Effector CD8-positive, alpha-beta T cell (primary cell): ENCODE measurements around the gene TANK.
"Not testable (repeated sequence)": the region's sequence is repeated elsewhere in the genome, so short reads cannot be mapped to it uniquely, and the experiment has no call there.

Experiments
- DNase-seq: peaks from one replicate; lab custom pipeline; 2025; lab: John Stamatoyannopoulos, UW

Gene TANK

DNA sequence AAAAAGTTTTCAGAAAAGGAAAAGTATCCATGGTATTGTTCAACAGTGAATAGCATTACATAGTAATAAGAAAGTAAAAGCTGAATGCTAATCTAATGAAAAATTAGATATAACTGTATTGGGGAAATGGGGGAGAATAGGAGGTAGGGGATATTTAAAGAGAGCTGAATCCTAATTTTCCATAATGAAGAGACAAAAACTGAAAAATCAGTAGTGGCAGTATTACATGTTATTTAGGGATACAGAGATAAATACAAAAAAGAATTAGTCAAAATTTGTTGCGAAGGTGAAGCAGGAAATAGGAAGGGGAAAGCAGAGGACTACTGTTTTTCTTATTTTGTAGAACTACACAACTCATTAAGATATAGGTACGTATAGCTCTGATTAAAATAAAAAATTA, 9.1 kb downstream of the TANK start:
- no peak for DNase-seq

DNA sequence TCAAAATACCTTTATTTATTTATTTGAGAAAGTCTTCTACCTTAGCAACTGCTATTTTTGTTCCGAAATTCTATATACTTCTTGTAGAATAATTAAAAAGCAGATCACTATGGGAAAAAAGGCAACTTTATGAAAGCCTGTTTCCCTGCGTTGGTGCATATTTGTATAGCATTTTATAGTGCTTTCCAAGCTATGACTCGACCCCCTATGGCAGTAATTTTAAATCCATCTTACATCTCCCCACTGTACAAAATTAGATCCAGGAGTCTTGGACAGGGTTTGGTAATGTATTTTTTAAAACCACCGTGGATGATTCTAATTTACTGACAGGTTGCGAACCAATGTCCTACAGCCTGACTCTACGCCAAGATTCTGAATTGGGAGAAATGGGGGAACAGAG, 10.1 kb downstream of the TANK start:
- DNase-seq, result no peak

DNA sequence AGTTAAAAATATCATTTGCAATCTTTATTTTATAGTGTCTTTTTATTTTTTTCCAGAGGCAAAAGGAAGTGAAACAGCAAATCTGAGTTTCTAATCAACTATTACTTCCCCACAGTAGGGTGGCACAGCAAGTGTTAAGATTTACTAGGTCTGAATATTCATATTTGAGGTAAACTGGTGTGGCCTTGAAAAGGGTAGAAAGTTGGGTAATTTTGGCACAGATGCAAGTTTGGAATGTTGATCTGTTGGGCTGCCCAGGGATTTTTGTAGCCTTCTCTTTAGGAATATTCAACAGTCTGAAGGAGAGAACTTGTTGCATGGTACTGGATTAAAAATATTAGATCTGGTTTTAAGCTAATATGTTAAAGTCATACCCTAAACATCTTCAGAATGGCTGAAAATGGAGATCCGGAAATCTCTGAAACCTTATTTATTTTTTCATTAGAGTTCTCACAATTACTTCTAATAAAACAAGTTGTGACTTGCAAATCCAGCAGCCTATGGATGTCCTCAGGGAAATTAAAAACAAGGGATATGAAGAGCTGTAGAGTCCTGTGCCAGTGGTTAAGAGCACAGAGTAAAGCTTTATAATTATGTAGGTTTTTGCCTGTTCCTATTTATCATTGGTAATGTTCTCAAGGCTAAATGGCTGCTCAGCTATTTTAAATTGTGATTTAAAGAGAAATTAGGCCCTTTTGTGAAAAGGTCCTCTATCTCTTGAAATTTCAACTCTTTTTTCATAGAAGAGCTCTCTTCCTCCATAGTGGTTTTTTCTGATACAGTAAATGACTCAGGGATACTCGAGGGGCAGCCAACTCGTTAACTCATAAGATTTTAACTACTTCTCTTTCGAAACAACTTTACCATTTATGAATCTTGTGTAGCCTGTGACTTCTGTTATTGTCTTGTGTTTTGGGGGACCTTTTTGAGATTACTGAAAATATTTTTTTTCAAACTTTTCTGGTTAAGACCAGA, 11.0 kb downstream of the TANK start:
- DNase-seq, result no peak

DNA sequence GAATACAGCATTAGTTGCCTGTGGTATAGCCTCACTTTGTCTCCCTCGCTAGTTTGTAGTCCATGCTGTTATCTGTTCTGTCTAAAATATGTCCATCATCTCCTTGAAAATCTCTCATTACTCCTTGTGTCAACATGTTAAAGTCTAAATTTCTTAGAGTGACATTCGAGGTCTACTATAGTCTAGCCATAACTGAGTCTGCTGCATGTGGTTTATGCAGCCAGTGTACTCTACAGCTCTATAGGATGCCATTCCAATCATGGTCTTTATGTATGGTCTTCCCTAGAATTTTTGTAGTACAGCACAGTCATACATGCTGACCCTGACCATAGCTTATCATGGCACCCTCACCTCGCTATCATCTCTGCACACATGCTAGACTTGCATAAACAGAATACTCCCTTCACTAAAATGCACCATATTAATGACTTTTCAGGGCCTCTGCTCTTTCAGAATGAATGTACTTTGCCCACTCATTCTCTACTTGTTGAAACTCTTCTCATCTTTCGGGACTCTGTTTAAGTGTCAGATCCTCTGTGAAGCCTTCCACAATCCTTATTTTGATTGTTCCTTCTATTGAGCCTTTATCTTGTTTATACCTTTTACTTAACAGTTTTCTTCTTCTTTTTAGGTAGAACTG, 12.8 kb downstream of the TANK start:
- no peak for DNase-seq

DNA sequence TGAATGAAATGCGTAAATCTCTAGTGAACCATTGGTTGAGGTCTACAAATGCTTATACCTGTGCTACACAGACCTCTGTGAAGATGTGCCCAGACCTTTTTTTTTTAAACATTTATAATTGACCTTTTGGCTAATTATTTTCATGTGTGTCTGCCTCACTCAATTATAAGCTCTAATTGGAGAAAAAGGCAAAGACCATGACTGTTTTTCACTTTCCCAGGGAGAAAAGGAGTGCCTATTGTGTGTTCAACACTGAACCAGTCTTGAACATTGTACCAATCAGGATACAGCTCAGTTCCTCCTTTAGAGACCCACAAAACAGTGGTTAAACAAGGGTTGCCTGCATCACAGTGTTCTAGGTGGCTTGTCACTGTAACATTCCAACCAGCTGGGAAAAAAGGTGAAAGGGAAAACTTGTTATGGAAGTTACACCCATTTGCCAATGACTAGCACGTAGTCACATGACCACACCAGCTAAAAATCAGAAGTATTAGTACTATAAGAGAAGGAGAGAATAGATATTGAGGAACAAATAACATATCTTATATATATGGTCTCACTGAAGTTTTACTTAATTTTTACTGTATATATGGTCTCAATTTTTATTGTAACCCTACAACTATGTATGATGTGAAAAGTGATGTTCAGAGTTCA, 13.4 kb downstream of the TANK start:
- DNase-seq, result no peak

DNA sequence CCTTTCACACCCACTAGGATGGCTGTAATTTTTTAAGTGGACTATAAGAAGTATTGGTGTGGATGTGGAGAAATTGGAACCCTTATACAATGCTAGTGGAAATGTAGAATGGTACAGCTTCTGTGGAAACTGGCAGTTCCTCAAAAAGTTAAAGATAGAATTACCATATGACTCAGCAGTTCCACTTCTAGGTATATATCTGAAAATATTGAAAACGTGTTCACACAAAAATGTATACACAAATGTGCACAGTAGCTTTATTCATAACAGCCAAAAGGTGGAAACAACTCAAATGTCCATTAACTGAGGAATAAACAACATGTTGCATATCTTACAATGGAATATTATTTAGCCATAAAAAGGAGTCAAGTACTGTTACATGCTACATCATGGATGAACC, 17.7 kb downstream of the TANK start:
- DNase-seq, result no peak

DNA sequence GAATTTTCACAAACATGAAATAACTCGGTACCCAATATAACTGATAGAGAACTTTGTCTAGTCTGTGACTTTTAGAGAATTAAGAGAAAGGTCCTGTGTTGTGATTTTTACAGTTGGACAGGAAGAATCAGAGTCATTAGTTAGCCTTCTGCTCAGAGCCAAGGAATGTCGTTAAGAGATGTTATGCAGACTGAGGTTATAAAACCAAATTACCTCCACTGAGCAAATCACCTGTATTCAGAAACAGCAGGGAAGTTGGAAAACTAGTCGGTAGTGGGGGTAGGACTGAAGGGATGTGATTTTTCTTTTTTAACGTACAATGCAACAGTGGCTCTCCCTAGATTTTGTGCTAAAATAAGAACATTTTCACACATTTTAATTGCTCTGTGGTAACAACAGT, 18.5 kb downstream of the TANK start:
- no peak for DNase-seq

DNA sequence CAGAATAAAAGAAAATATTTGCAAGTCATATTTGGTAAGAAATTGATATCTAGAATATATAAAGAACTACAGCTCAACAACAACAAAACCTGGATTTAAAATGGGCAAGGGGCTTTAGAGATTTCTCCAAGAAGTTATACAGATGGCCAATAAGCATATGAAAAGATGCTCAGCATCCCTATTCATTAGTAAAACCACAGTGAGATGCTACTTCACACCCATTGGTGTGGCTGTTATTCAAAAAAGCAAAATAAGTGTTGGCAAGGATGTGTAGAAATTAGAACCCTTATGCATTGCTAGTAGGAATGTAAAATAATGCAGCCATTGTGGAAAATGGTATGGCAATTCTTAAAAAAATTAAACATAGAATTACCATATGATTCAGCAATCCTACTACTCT, 29.8 kb downstream of the TANK start:
- DNase-seq, result no peak

DNA sequence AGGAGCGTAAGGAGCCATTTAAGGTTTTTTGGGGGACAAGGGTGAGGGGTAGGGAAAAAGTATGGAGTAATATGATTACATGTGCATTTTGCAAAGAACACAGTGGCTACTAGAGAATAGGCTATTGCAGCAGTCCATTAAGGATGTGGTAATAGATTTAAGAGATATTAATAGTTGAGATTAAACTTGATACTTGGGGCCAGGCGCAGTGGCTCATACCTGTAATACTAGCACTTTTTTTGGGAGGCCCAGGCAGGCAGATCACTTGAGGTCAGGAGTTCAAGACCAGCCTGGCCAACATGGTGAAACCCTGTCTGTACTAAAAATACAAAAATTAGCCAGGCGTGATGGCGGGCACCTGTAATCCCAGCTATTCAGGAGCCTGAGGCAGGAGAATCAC, 35.4 kb downstream of the TANK start:
- not testable (repeated sequence) for DNase-seq

DNA sequence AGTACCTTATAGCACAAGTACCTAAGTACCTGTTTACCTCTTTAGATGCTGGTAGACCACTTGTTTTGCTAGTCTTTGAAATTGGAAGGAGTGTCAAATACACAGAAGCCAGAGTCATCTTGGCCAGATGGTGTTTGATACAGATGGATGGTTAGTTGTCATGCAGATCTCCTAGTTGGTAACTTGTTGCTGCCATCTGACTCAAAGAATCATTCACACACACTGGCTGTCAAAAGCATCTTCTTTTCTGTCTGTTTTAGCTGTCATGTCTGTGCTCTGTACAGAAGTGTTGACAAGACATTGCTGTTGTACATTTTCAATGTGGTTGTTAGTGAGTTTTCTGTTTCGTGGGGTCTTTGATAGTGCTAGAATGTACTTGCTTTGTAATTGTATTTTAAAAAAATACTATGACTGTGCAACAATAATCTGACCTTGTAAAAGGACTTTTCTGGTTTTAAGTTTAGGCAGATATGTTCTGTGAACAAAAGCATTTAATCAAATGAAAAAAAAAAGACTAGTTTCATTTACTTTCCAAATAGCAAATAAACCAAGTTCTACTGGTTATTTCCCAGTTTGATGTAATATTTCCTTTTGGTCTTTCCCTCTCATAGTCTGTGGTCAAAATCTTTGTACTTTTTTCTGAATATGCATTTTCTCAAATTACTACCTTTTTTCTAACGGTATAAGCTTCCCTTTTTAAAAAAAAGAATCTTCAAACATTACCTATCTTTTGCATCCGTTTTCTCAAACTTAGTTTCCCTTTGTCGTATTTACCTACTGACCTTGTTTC, 39.9 kb downstream of the TANK start:
- no peak for DNase-seq

DNA sequence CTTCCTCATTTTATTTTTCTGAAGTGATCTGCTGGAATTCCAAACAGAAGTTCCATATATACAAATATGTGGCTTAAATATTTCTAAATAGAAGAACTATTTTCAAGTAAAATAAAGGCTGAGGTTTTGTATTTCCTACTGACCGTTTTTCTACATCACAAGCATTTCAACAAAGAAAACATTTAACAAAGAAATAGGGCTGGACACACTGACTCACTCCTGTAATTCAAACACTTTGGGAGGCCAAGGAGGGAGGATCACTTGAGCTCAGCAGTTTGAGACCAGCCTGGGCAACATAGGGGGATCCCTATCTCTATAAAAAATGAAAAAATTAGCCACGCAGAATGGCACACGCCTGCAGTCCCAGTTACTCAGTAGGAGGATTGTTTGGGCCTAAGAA, 44.6 kb downstream of the TANK start:
- no peak for DNase-seq

DNA sequence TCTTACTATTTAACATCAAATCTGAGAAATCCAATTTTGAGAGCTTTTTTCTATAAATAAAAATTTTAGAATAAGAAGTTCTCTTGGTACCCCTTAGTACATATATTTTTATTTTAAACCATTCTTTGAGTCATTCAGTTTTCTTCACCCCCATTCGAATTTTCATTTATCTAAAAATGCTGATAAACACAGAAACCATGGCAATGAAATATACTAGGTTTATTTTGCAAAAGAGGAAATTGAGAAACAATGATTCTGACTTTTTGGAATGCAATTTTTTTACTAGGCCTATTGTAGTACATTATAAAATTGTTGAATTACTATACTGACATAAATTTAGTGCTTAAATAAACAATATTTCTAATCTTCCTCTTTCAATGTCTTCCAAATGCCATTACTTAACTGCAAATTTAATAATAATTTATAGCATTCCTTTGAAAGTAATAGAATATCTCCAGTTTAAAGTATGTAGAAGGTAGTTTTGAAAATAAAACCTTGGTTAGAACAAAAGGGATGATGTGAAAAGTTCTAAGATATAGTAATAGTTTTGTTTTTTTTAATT, 46.3 kb downstream of the TANK start:
- DNase-seq, result no peak

DNA sequence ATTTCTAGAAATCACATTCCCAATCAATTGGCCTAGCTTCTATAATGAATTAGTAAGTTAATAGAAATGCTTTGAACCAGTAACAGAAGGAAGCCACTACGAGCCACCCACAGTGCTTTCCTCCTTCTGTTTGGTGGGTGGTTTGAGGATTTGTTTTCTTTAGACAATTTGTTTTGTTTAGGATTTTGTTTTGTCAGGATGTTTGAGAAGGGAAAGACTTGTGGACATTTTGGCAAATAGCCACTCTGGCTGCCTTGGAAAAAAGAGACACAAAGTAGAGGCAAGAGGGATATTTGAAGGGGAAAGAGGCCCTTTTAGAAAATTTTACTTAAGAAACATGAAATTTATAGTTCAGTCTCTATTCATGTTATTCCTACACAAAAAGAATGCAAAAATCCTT, 47.7 kb downstream of the TANK start:
- no peak for DNase-seq

DNA sequence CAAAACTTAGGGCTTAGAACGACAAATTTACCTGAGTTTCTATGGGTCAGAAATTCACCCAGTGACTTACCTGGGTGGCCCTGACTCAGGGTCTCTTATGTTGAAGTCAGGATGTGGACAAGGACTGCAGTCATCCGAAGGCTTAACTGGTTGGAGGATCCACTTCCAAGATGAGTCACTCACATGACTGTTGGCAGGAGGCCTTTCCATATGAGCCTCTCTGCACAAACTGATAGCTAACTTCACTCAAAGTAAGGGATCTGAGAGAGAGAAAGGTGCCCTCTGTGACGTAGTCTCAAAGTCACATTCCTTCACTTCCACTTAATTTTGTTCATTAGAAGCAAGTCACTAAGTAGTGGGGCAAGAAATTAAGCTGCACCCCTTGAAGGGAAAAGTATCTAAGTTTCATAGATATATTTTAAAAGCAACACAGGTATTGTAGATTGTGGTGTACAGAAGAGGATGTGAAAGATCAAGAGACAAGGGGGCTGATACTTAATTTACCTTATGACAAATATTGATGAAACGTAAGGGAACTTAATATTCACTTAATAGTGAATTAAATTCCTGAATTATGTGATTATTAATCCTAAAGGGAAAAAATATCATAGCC, 48.4 kb downstream of the TANK start:
- DNase-seq, result no peak

DNA sequence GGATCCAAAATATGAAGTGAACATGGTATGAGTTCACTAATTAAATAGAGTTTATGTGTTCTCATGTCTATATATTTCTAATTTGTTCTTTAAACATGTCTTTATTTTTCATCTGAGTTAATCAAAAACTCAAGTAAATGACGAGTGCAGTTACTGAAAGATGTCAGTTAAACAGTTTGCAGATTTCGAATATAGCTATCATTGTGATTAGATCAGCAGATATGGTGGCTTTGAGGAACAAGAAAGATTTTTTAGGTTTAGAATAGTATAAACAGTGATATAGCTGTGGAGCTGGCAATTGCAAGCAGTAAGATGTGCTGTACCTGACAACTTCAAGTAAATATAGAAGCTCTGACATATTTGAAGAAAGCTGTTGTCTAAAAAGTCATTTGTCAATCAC, 49.7 kb downstream of the TANK start:
- DNase-seq, result no peak

DNA sequence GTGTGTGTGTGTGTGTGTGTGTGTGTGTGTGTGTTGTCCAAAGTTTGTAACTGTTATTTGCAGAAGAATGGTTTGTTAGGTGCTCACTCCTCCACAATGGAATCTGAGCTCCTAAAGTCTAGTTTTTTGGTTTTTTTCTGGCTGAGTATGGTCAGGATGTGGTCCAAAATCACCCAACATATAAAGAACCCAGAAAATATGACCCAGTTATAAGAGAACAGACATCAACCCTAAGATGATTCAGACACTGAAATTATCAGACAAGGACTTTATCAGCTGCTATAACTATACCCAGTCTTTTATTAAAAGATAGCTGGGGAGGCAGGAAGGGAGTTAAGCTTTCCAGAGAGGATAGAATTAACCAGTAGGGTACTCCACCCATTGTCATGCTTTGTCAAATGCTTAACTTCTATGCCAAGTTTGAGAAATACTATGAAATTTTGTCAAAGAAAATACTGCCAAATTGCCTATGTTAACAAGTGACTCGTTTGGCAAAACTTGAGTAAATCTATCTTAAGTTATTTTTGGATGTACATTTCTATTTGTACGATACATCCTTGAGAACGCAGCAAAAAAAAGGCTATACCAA, 57.5 kb downstream of the TANK start:
- DNase-seq, result no peak

DNA sequence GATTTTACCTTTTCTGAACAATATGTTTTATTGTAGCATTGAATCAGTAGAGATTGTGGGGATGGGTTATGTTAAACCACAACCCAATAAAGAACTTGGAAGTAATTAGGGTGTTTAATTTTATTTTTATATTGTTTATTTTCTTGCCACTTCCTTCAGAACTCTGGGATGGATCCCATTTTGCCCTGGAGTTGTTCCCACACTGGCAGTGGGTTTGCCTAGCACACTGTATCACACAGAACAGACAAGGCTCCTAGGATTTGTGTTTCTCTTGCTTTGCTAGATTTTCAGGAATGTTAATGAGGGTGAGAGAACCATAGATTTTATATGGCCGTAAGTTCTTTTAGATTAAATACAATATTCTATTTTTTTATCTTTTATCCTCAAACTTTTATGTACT, 59.0 kb downstream of the TANK start:
- DNase-seq, result no peak

DNA sequence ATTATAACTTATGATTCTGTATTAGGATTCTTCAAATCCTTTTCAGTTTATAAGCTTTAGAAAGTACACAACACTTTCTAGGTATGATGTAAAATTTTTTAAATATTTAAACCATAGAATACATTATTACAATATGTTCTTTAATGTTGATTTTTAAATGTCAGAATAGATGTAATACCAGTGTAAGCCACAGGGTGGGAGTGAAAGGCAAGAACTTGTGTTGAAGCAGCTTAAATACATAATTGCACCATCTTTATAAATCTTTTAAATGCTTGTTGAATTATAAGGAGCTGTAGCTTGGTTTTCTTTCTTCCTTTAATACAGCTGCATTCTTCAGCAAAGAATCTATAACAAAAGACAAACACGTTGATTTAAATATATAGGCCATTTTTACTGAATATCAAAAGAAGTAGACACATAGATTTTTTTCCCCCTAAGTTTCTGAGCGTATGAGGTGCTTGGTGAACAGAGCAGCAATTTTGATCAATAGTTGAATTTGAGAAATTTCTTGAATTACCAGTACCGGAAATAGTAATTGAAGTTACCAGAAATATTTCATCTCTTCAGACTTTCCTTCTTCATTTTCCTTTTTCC, 63.0 kb downstream of the TANK start:
- DNase-seq, result no peak

DNA sequence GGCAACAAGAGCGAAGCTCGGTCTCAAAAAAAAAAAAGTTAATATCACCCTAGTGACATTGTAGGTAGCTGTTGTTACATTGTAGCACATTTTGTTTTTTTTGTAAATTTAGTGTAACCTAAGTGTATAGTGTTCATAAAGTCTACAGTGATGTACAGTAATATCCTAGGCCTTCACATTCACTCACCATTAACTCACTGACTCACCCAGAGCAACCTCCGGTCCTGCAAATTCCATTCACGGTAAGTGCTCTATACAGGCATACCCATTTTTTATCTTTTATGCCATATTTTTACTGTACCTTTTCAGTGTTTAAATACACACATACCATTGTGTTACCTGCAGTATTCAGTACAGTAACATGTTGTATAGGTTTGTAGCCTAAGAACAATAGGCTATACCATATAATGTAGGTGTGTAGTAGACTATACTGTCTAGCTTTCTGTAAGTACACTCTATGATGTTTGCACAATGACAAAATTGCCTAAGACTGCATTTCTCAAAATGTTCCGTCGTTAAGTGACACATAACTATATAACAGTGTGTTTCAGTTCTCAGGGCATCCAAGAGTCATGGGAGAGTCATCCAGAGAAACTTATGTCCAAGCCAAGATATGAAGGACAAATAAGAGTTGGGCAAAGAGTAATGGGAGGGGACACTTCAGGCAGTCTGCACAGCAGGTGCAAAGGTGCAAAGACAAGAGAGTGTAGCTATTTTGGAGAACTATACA, 68.4 kb downstream of the TANK start:
- no peak for DNase-seq

DNA sequence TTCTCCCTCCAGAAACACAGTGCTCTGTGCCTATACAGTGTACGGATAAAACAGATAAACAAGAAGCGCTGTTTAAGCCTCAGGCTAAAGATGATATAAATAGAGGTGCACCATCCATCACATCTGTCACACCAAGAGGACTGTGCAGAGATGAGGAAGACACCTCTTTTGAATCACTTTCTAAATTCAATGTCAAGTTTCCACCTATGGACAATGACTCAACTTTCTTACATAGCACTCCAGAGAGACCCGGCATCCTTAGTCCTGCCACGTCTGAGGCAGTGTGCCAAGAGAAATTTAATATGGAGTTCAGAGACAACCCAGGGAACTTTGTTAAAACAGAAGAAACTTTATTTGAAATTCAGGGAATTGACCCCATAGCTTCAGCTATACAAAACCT, 70.7 kb downstream of the TANK start:
- no peak for DNase-seq
